HG02588 (cell line): ENCODE measurements around the gene FTO.

ENCODE experiments used
- ATAC-seq: cut with Tn5 transposase; IDR thresholded peaks from one replicate; pipeline ENCODE4 v1.9.1; 2021; ENCODE audit warnings: mild to moderate bottlenecking, moderate library complexity; ENCODE audit not compliant: unreplicated experiment

The FTO gene

GRCh38 chr16:53752560-53752959 lies 48.6 kb downstream of the FTO start:
- no peak for ATAC-seq

- no peak for ATAC-seq
Measured at GRCh38 chr16:53753431-53753830, 49.5 kb downstream of the FTO start.

- ATAC-seq: no peak
Measured at GRCh38 chr16:53755026-53755910, 51.3 kb downstream of the FTO start.

GRCh38 chr16:53756275-53756996 lies 52.5 kb downstream of the FTO start:
- ATAC-seq: no peak

GRCh38 chr16:53757971-53758609 lies 54.1 kb downstream of the FTO start:
- ATAC-seq: no peak

GRCh38 chr16:53761962-53762703 lies 58.2 kb downstream of the FTO start:
- no peak for ATAC-seq

GRCh38 chr16:53766304-53767016 lies 62.5 kb downstream of the FTO start:
- no peak for ATAC-seq

GRCh38 chr16:53768167-53768566 lies 64.2 kb downstream of the FTO start:
- no peak for ATAC-seq

GRCh38 chr16:53768593-53768992 lies 64.6 kb downstream of the FTO start:
- no peak for ATAC-seq

GRCh38 chr16:53769185-53769584 lies 65.2 kb downstream of the FTO start:
- no peak for ATAC-seq

- no peak for ATAC-seq
Measured at GRCh38 chr16:53769787-53770186, 65.8 kb downstream of the FTO start.

- ATAC-seq: no peak
Measured at GRCh38 chr16:53770641-53771040, 66.7 kb downstream of the FTO start.

GRCh38 chr16:53771655-53772497 lies 67.9 kb downstream of the FTO start:
- ATAC-seq: no peak

GRCh38 chr16:53773150-53773846 lies 69.3 kb downstream of the FTO start:
- no peak for ATAC-seq

GRCh38 chr16:53773881-53774280 lies 69.9 kb downstream of the FTO start:
- no peak for ATAC-seq

GRCh38 chr16:53775106-53775820 lies 71.3 kb downstream of the FTO start:
- no peak for ATAC-seq

GRCh38 chr16:53775821-53776431 lies 72.0 kb downstream of the FTO start:
- no peak for ATAC-seq

GRCh38 chr16:53779186-53779585 lies 75.2 kb downstream of the FTO start:
- no peak for ATAC-seq
